Keratinocyte (primary cell): ENCODE data around the gene SEC11A. TPM values are rescaled to one million over a fixed set of nuclear protein-coding genes. Genes with fewer than 3 reads are reported as not detected.
"Not testable (repeated sequence)": the region's sequence is repeated elsewhere in the genome, so short reads cannot be mapped to it uniquely, and the experiment has no call there.

Experiments
- DNase-seq: peaks from one replicate; pipeline ENCODE4 v3.0.0-alpha.2; 2011; ENCODE audit warnings: low read depth, missing footprints, low spot score
- FAIRE-seq: peaks from 2 replicates; lab custom pipeline; 2011; peaks lifted over from hg19 to GRCh38; lab: Jason Lieb, UNC
- H2AFZ ChIP-seq: 2 replicates; pipeline ENCODE4 v1.6.0; 2012; ENCODE audit warnings: low read length, control low read depth, inconsistent platforms; ENCODE audit not compliant: control insufficient read depth
- H3K27ac ChIP-seq: 2 replicates; pipeline ENCODE4 v1.5.1; 2011; ENCODE audit warnings: low read length; ENCODE audit not compliant: control insufficient read depth, insufficient read depth
- H3K27me3 ChIP-seq: 3 replicates; pipeline ENCODE4 v1.6.0; 2011; ENCODE audit warnings: low read length; ENCODE audit not compliant: control insufficient read depth, insufficient read depth; ENCODE audit errors: extremely low read depth
- H3K36me3 ChIP-seq, 2 experiments: 2 replicates in 1 of 2; 3 replicates in 1 of 2; pipeline ENCODE4 v1.5.1; 2011; ENCODE audit warnings: low read length in 2 of 2, mild to moderate bottlenecking in 1 of 2; ENCODE audit not compliant: control insufficient read depth in 2 of 2, insufficient read depth in 2 of 2; ENCODE audit errors: extremely low read depth in 1 of 2
- H3K4me1 ChIP-seq: 3 replicates; pipeline ENCODE4 v1.5.1; 2011; ENCODE audit warnings: low read length; ENCODE audit not compliant: control insufficient read depth, insufficient read depth; ENCODE audit errors: extremely low read depth
- H3K4me2 ChIP-seq: 3 replicates; pipeline ENCODE4 v1.6.0; 2011; ENCODE audit warnings: low read depth, low read length; ENCODE audit not compliant: control insufficient read depth, insufficient read depth; ENCODE audit errors: extremely low read depth
- H3K4me3 ChIP-seq, 3 experiments: fragments of 200-600 bp in 1 of 3; sonication (generic) in 1 of 3; 2 replicates in 2 of 3; 3 replicates in 1 of 3; pipeline ENCODE4 v1.5.1; 2011 to 2016; ENCODE audit warnings: low read length in 3 of 3, mild to moderate bottlenecking in 3 of 3, control low read depth in 2 of 3, inconsistent platforms in 1 of 3, low read depth in 1 of 3, mixed read lengths in 1 of 3, mixed run types in 1 of 3, moderate library complexity in 1 of 3; ENCODE audit not compliant: control insufficient read depth in 2 of 3, insufficient read depth in 2 of 3; ENCODE audit errors: extremely low read depth in 1 of 3
- H3K79me2 ChIP-seq: 2 replicates; pipeline ENCODE4 v1.6.0; 2012; ENCODE audit warnings: low read length; ENCODE audit not compliant: control insufficient read depth, insufficient read depth
- H3K9ac ChIP-seq: 3 replicates; pipeline ENCODE4 v1.6.0; 2011; ENCODE audit warnings: low read length; ENCODE audit not compliant: control insufficient read depth, insufficient read depth; ENCODE audit errors: extremely low read depth
- H3K9me1 ChIP-seq: 3 replicates; pipeline ENCODE4 v1.6.0; 2011; ENCODE audit warnings: low read length; ENCODE audit not compliant: control insufficient read depth, insufficient read depth; ENCODE audit errors: extremely low read depth
- H3K9me3 ChIP-seq: 2 replicates; pipeline ENCODE4 v1.5.1; 2012; ENCODE audit warnings: low read depth, low read length; ENCODE audit not compliant: control insufficient read depth
- H4K20me1 ChIP-seq: 3 replicates; pipeline ENCODE4 v1.6.0; 2011; ENCODE audit warnings: low read length; ENCODE audit not compliant: control insufficient read depth, insufficient read depth; ENCODE audit errors: extremely low read depth
- CTCF ChIP-seq, 3 experiments: IDR thresholded peaks in 1 of 3; conservative IDR thresholded peaks in 1 of 3; optimal IDR thresholded peaks in 1 of 3; 2 replicates in 2 of 3; 3 replicates in 1 of 3; pipeline versions ENCODE3 to v1.5.1; 2011; ENCODE audit warnings: low read length in 3 of 3, mild to moderate bottlenecking in 3 of 3, moderate library complexity in 2 of 3, control low read depth in 1 of 3, inconsistent platforms in 1 of 3; ENCODE audit not compliant: insufficient read depth in 2 of 3; ENCODE audit errors: extremely low read depth in 1 of 3
- EZH2 ChIP-seq: IDR thresholded peaks from one replicate; pipeline ENCODE4 v1.6.1; 2012; ENCODE audit warnings: inconsistent platforms, mild to moderate bottlenecking, low read length, moderate library complexity
- dilution Hi-C: fragments of 300-500 bp; cut with MboI; formaldehyde crosslinking; loops from one replicate; pipeline ENCODE4 v1.7.0; 2020; ENCODE audit warnings: low sequenced_read_pairs; ENCODE audit not compliant: extremely low pct_ligation_motif_present
- polyA plus RNA-seq, 5 experiments: library from polyadenylated mRNA; depleted of rRNA in 3 of 5; stranded (reverse) in 3 of 5; stranded (forward) in 1 of 5; unstranded in 1 of 5; fragments of >200 nt; gene quantifications; 1 replicate in 1 of 5; 2 replicates in 3 of 5; 3 replicates in 1 of 5; pipeline versions ENCODE4 v1.2.1 to v1.2.3, GENCODE V29; 2011 to 2012; ENCODE audit warnings: missing spikeins in 2 of 5, low read depth in 1 of 5, low replicate concordance in 1 of 5

SEC11A gene
- polyA plus RNA-seq, 1 donor (not counting 4 experiments of a cell fraction or from before 2014, with no cell fraction given): 195 TPM

DNA sequence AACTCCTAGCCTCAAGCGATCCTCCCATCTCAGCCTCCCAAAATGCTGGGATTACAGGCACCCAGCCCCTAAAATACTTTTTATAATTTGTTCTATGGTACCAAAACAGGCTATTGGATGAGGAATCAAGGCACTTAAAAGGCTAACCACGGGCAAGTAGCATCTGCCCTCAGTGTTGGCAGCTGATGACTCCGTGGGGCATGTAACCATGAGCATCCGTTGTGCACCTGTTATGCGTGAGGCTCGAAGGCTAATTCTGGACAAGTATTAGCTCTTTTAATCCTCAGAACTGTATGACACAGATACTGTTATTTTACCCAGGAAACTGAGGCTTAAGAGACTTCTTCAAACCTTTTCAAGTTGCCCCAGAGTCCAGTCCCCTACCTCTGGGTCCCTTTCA is 72.1 kb downstream of the SEC11A start:
- H3K9me1 ChIP-seq: no peaks in the 10 kb centered on the region

DNA sequence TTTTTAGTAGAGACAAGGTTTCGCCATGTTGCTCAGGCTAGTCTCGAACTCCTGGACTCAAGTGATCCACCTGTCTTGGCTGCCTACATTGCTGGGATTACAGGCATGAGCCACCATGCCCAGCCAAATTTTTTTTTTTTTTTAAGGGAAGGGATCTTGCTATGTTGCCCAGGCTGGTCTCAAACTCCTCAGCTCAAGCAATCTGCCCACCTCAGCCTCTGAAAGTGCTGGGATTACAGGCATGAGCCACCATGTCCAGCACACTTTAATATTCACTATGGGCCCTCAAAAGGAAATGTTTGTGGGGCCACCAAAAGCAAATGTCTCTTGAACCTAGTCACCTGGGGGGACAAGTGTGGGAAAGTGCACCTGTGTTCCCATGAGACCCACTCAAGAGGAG is 73.3 kb downstream of the SEC11A start:
- DNase-seq, H3K9me3 ChIP-seq, H3K27ac ChIP-seq, H3K4me2 ChIP-seq, H3K9ac ChIP-seq, H3K4me1 ChIP-seq, H3K4me3 ChIP-seq, H2AFZ ChIP-seq, FAIRE-seq, H4K20me1 ChIP-seq, H3K9me1 ChIP-seq, dilution Hi-C loops, H3K27me3 ChIP-seq, H3K79me2 ChIP-seq: not testable (repeated sequence)
- H3K36me3 ChIP-seq: peaks cover 27 to 36% of the 10 kb centered on the region in 2 experiments

More for the DNA sequence above, 72.1 kb downstream of the SEC11A start:
- H3K27ac ChIP-seq: no peak overlapping the region
- no peaks in the 10 kb centered on the region for H4K20me1 ChIP-seq
- H3K79me2 ChIP-seq: no peaks in the 10 kb centered on the region
- peaks cover 39 to 40% of the 10 kb centered on the region in 2 experiments for H3K36me3 ChIP-seq
- H3K4me1 ChIP-seq: no peaks in the 10 kb centered on the region
- H3K9me3 ChIP-seq: no peaks in the 10 kb centered on the region
- FAIRE-seq: no peak
- no peak for TF ChIP-seq CTCF (optimal IDR thresholded peaks at IDR 0.05 in 1 of 3, IDR thresholded peaks at IDR 0.05 in 1 of 3, conservative IDR thresholded peaks at IDR 0.05 in 1 of 3; ENCODE audit: extremely low read depth in 1 of 3, insufficient read depth in 2 of 3, low read length in 3 of 3)
- no peak for TF ChIP-seq EZH2
- no peak overlapping the region for H3K4me2 ChIP-seq
- no peak for DNase-seq
- H3K9ac ChIP-seq: no peak overlapping the region
- no peak overlapping the region for H3K4me3 ChIP-seq
- no peaks in the 10 kb centered on the region for H3K27me3 ChIP-seq
- no peak overlapping the region for H2AFZ ChIP-seq
- dilution Hi-C loops: no loop called here

DNA sequence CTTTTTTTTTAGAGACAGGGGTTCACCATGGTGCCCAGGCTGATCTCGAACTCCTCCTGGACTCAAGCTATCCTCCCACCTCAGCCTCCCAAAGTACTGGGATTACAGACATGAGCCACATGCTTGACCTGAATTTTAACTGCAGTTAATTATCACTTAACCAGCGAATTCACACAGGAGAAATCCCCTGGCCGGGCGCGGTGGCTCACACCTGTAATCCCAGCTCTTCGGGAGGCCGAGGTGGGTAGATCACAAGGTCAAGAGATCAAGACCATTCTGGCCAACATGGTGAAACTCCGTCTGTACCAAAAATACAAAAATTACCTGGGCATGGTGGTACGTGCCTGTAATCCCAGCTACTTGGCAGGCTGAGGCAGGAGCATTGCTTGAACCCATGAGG is 74.1 kb downstream of the SEC11A start:
- H3K9me3 ChIP-seq, H3K4me1 ChIP-seq, dilution Hi-C loops, DNase-seq, H3K27me3 ChIP-seq, H3K4me3 ChIP-seq, H3K4me2 ChIP-seq, H2AFZ ChIP-seq, H3K27ac ChIP-seq, H3K9ac ChIP-seq, H3K9me1 ChIP-seq, FAIRE-seq, H4K20me1 ChIP-seq, H3K79me2 ChIP-seq: not testable (repeated sequence)
- H3K36me3 ChIP-seq: peaks cover 22 to 34% of the 10 kb centered on the region in 2 experiments
